Fibroblast of lung (primary cell): ENCODE measurements around the gene CCDC169. TPM values are rescaled to one million over a fixed set of nuclear protein-coding genes. Genes with fewer than 3 reads are reported as not detected.
A peak's percentile ranks its signal among the peaks of the same experiment; 100 is the strongest.

Experiments used
- DNase-seq, 2 donors: peaks; one replicate each; pipeline versions ENCODE4 v3.0.0 to v3.0.0-alpha.2; 2010; ENCODE audit warnings: low read depth in 2 of 2
- H2AFZ ChIP-seq: 2 replicates; pipeline ENCODE4 v1.5.1; 2012; ENCODE audit warnings: low read length, control low read depth, inconsistent platforms
- H3K27ac ChIP-seq: 2 replicates; pipeline ENCODE4 v1.5.1; 2011; ENCODE audit warnings: low read length, control low read depth; ENCODE audit not compliant: insufficient read depth
- H3K27me3 ChIP-seq: 2 replicates; pipeline ENCODE4 v1.5.1; 2011; ENCODE audit warnings: mild to moderate bottlenecking, low read length; ENCODE audit not compliant: control insufficient read depth, insufficient read depth
- H3K36me3 ChIP-seq: 2 replicates; pipeline ENCODE4 v1.5.1; 2011; ENCODE audit warnings: low read length; ENCODE audit not compliant: control insufficient read depth, insufficient read depth
- H3K4me1 ChIP-seq: 2 replicates; pipeline ENCODE4 v1.5.1; 2011; ENCODE audit warnings: low read length; ENCODE audit not compliant: control insufficient read depth, insufficient read depth; ENCODE audit errors: extremely low read depth
- H3K4me2 ChIP-seq: 2 replicates; pipeline ENCODE4 v1.5.1; 2011; ENCODE audit warnings: low read length, control low read depth; ENCODE audit not compliant: insufficient read depth; ENCODE audit errors: extremely low read depth
- H3K4me3 ChIP-seq, 4 experiments: fragments of 200-600 bp in 1 of 4; sonication (generic) in 1 of 4; replicated peaks in 1 of 4; 2 replicates each; pipeline ENCODE4 v1.5.1; 2011 to 2016; ENCODE audit warnings: low read length in 4 of 4, low read depth in 3 of 4, mild to moderate bottlenecking in 3 of 4, control low read depth in 2 of 4, inconsistent platforms in 1 of 4, mixed read lengths in 1 of 4; ENCODE audit not compliant: insufficient read depth in 1 of 4; ENCODE audit errors: control extremely low read depth in 1 of 4
- H3K79me2 ChIP-seq: 2 replicates; pipeline ENCODE4 v1.5.1; 2012; ENCODE audit warnings: mild to moderate bottlenecking, low read length, inconsistent platforms; ENCODE audit not compliant: control insufficient read depth, insufficient read depth
- H3K9ac ChIP-seq: 2 replicates; pipeline ENCODE4 v1.5.1; 2011; ENCODE audit warnings: mild to moderate bottlenecking, low read length, control low read depth; ENCODE audit not compliant: insufficient read depth
- H3K9me3 ChIP-seq: 2 replicates; pipeline ENCODE4 v1.5.1; 2012; ENCODE audit warnings: low read depth, low read length; ENCODE audit not compliant: control insufficient read depth, insufficient read depth
- H4K20me1 ChIP-seq: 2 replicates; pipeline ENCODE4 v1.5.1; 2011; ENCODE audit warnings: low read length; ENCODE audit not compliant: control insufficient read depth, insufficient read depth; ENCODE audit errors: extremely low read depth
- EZH2 ChIP-seq: IDR thresholded peaks from 2 replicates; pipeline ENCODE4 v1.5.1; 2012; ENCODE audit warnings: low read length, control low read depth, mild to moderate bottlenecking; ENCODE audit errors: missing control alignments
- polyA plus RNA-seq, 2 donors: library from polyadenylated mRNA; depleted of rRNA in 1 of 2; stranded (reverse) in 1 of 2; unstranded in 1 of 2; fragments of >200 nt; gene quantifications; 2 replicates each; pipeline ENCODE4 v1.2.1, GENCODE V29; 2011 to 2012; ENCODE audit warnings: missing spikeins in 1 of 2
- total RNA-seq: library from RNA; depleted of rRNA; stranded (reverse); fragments of >200 nt; gene quantifications from 2 replicates; pipeline ENCODE4 v1.2.1, GENCODE V29; 2014
- TF ChIP-seq, protein P1 (sequence below), 2 donors: IDR thresholded peaks in 1 of 2; conservative IDR thresholded peaks in 1 of 2; 1 replicate in 1 of 2; 2 replicates in 1 of 2; pipeline ENCODE4 v1.5.1; 2011 to 2012; ENCODE audit warnings: low read length in 2 of 2, control low read depth in 1 of 2, inconsistent platforms in 1 of 2, low read depth in 1 of 2, mild to moderate bottlenecking in 1 of 2

Gene CCDC169
- total and polyA plus RNA-seq, 2 donors (not counting 1 experiment from before 2014, with no cell fraction given) = 2.9 to 7.1 TPM

- peaks cover 59% of the 10 kb centered on the region for H3K79me2 ChIP-seq
- H3K9ac ChIP-seq = no peak overlapping the region
- no peak overlapping the region for H3K27ac ChIP-seq
- no peak for DNase-seq
- H3K27me3 ChIP-seq = no peaks in the 10 kb centered on the region
- peak overlapping the region in 2 of 4 experiments; percentile 74 to 97 for H3K4me3 ChIP-seq
- H3K9me3 ChIP-seq = no peaks in the 10 kb centered on the region
- no peak overlapping the region for H2AFZ ChIP-seq
- H3K36me3 ChIP-seq = no peaks in the 10 kb centered on the region
- peak overlapping the region; percentile 99 for H3K4me2 ChIP-seq
- no peak for TF ChIP-seq EZH2
- TF ChIP-seq, protein P1, sequence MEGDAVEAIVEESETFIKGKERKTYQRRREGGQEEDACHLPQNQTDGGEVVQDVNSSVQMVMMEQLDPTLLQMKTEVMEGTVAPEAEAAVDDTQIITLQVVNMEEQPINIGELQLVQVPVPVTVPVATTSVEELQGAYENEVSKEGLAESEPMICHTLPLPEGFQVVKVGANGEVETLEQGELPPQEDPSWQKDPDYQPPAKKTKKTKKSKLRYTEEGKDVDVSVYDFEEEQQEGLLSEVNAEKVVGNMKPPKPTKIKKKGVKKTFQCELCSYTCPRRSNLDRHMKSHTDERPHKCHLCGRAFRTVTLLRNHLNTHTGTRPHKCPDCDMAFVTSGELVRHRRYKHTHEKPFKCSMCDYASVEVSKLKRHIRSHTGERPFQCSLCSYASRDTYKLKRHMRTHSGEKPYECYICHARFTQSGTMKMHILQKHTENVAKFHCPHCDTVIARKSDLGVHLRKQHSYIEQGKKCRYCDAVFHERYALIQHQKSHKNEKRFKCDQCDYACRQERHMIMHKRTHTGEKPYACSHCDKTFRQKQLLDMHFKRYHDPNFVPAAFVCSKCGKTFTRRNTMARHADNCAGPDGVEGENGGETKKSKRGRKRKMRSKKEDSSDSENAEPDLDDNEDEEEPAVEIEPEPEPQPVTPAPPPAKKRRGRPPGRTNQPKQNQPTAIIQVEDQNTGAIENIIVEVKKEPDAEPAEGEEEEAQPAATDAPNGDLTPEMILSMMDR (conservative IDR thresholded peaks at IDR 0.05 in 1 of 2, IDR thresholded peaks at IDR 0.05 in 1 of 2; ENCODE audit: low read depth in 1 of 2, low read length in 2 of 2) = no peak
- peaks cover 2% of the 10 kb centered on the region for H3K4me1 ChIP-seq
- H4K20me1 ChIP-seq = no peaks in the 10 kb centered on the region
These were observed 46.2 kb upstream of the CCDC169 start for GRCh38 chr13:36343766-36344165.

DNA sequence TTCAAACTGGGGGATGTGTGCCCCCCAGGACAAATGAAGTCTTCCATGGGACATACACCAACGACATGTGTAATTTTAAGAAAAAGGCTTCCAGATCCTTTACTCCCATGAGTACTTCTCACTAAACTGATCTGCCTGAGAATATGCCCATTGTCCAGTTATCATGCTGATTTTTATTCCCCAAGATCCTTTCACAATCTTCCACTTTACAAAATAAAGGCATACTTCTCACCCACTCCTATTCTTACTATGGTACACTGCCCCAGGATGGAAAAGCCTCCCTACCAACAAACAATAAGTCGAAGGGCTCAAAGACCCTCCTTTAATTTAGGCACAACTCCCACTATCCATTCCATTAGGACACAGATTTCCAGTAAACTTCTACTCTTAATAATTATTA lies 45.1 kb upstream of the CCDC169 start:
- H3K9ac ChIP-seq = no peak overlapping the region
- H3K36me3 ChIP-seq = no peaks in the 10 kb centered on the region
- H3K4me2 ChIP-seq = no peak overlapping the region
- no peak overlapping the region for H2AFZ ChIP-seq
- peaks cover 69% of the 10 kb centered on the region for H3K79me2 ChIP-seq
- no peaks in the 10 kb centered on the region for H3K27me3 ChIP-seq
- H3K27ac ChIP-seq = no peak overlapping the region
- H4K20me1 ChIP-seq = no peaks in the 10 kb centered on the region
- peaks cover 2% of the 10 kb centered on the region for H3K4me1 ChIP-seq
- TF ChIP-seq EZH2 = no peak
- TF ChIP-seq, protein P1 (conservative IDR thresholded peaks at IDR 0.05 in 1 of 2, IDR thresholded peaks at IDR 0.05 in 1 of 2; ENCODE audit: low read depth in 1 of 2, low read length in 2 of 2) = no peak
- DNase-seq = no peak
- no peaks in the 10 kb centered on the region for H3K9me3 ChIP-seq
- no peak overlapping the region for H3K4me3 ChIP-seq

DNA sequence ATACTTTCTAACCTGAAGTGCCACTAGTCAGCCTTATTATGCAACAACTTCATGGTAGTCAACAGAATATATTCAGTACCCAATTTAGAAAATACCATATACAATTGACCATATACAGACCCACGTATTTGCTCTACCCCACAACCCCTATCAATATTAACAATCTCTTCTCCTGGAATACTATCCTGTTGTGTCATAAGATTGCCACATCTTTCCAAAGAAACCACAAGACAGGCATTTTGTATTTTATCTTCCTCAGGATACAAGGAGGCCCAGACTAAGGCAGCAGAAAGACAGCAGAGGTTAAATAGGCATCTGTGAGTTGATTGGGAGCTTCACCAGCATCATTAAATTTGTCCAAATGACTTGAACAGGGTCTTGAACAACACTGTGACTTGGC lies 44.1 kb upstream of the CCDC169 start:
- H4K20me1 ChIP-seq = no peaks in the 10 kb centered on the region
- H2AFZ ChIP-seq = no peak overlapping the region
- H3K9ac ChIP-seq = no peak overlapping the region
- H3K36me3 ChIP-seq = no peaks in the 10 kb centered on the region
- H3K27me3 ChIP-seq = no peaks in the 10 kb centered on the region
- no peaks in the 10 kb centered on the region for H3K9me3 ChIP-seq
- peak overlapping the region; percentile 4 for H3K4me2 ChIP-seq
- DNase-seq = peak; percentile 33 to 67
- no peak overlapping the region for H3K27ac ChIP-seq
- H3K4me1 ChIP-seq = no peaks in the 10 kb centered on the region
- TF ChIP-seq, protein P1 (conservative IDR thresholded peaks at IDR 0.05 in 1 of 2, IDR thresholded peaks at IDR 0.05 in 1 of 2; ENCODE audit: low read depth in 1 of 2, low read length in 2 of 2) = no peak
- no peak for TF ChIP-seq EZH2
- H3K4me3 ChIP-seq = no peak overlapping the region
- H3K79me2 ChIP-seq = peaks cover 79% of the 10 kb centered on the region
